Endothelial cell of umbilical vein (primary cell): Measurements from ENCODE around the gene OPCML. TPM values are rescaled to one million over a fixed set of nuclear protein-coding genes. Genes with fewer than 3 reads are reported as not detected.

Experiments
- BruUV-seq: library from RNA; stranded (reverse); fragments of 400-500 nt; replicated peaks from 2 replicates; lab custom pipeline; 2021; lab: Mats Ljungman, UMichigan
- CTCF ChIA-PET: fragments of 300-600, 350-600 bp; sonication (Branson Sonifier 250); formaldehyde crosslinking; loops from one replicate; lab custom pipeline; 2021; ENCODE audit warnings: antibody characterized with exemption, inconsistent platforms; lab: Charles Lee
- POLR2A ChIA-PET: fragments of 300-600, 350-600 bp; sonication (Branson Sonifier 250); formaldehyde crosslinking; loops from one replicate; lab custom pipeline; 2021; ENCODE audit warnings: antibody characterized with exemption, inconsistent platforms; lab: Charles Lee
- DNase-seq: peaks from one replicate; pipeline ENCODE4 v3.0.0-alpha.2; 2011; ENCODE audit warnings: low read depth, low spot score
- FAIRE-seq: peaks from 2 replicates; lab custom pipeline; 2011; peaks lifted over from hg19 to GRCh38; lab: Jason Lieb, UNC
- H2AFZ ChIP-seq: 2 replicates; pipeline ENCODE4 v1.6.0; 2012; ENCODE audit warnings: low read depth, low read length, control low read depth, inconsistent platforms
- H3K27ac ChIP-seq: 2 replicates; pipeline ENCODE4 v1.5.1; 2011; ENCODE audit warnings: low read depth, mild to moderate bottlenecking, control low read depth, low read length, moderate library complexity; ENCODE audit not compliant: insufficient read depth
- H3K27me3 ChIP-seq, 2 experiments: 2 replicates each; pipeline versions ENCODE4 v1.6.0 to v1.6.1; 2011; ENCODE audit warnings: low read length in 2 of 2, mixed read lengths in 1 of 2; ENCODE audit not compliant: control insufficient read depth in 2 of 2, insufficient read depth in 2 of 2
- H3K36me3 ChIP-seq, 2 experiments: 2 replicates in 1 of 2; 3 replicates in 1 of 2; pipeline ENCODE4 v1.5.1; 2011; ENCODE audit warnings: low read length in 2 of 2, mild to moderate bottlenecking in 1 of 2, moderate library complexity in 1 of 2; ENCODE audit not compliant: control insufficient read depth in 2 of 2, insufficient read depth in 2 of 2; ENCODE audit errors: extremely low read depth in 1 of 2
- H3K4me1 ChIP-seq: 3 replicates; pipeline ENCODE4 v1.5.1; 2011; ENCODE audit warnings: mild to moderate bottlenecking, low read length; ENCODE audit not compliant: control insufficient read depth, insufficient read depth; ENCODE audit errors: extremely low read depth
- H3K4me2 ChIP-seq: 2 replicates; pipeline ENCODE4 v1.6.1; 2011; ENCODE audit warnings: low read length, control low read depth, mixed read lengths; ENCODE audit not compliant: insufficient read depth
- H3K4me3 ChIP-seq, 3 experiments: fragments of 200-600 bp in 1 of 3; sonication (generic), shearing (Covaris generic) in 1 of 3; replicated peaks in 1 of 3; 2 replicates each; pipeline ENCODE4 v1.5.1; 2011 to 2016; ENCODE audit warnings: control low read depth in 3 of 3, low read length in 3 of 3, mild to moderate bottlenecking in 2 of 3, inconsistent platforms in 1 of 3, low read depth in 1 of 3, moderate library complexity in 1 of 3; ENCODE audit not compliant: insufficient read depth in 1 of 3
- H3K79me2 ChIP-seq: 2 replicates; pipeline ENCODE4 v1.6.0; 2012; ENCODE audit warnings: low read length, inconsistent platforms; ENCODE audit not compliant: control insufficient read depth, insufficient read depth
- H3K9ac ChIP-seq: replicated peaks from 2 replicates; pipeline ENCODE3; 2011; ENCODE audit warnings: low read length, control low read depth; ENCODE audit not compliant: insufficient read depth; ENCODE audit errors: extremely low read depth
- H3K9me1 ChIP-seq: replicated peaks from 3 replicates; pipeline ENCODE4 v1.6.0; 2011; ENCODE audit warnings: mild to moderate bottlenecking, low read length; ENCODE audit not compliant: control insufficient read depth, insufficient read depth; ENCODE audit errors: extremely low read depth
- H3K9me3 ChIP-seq: replicated peaks from 2 replicates; pipeline ENCODE4 v1.5.1; 2012; ENCODE audit warnings: low read length, inconsistent platforms; ENCODE audit not compliant: control insufficient read depth, insufficient read depth
- H4K20me1 ChIP-seq: replicated peaks from 2 replicates; pipeline ENCODE3; 2011; ENCODE audit warnings: mild to moderate bottlenecking, low read length; ENCODE audit not compliant: control insufficient read depth, insufficient read depth; ENCODE audit errors: extremely low read depth
- EZH2 ChIP-seq: IDR thresholded peaks from 2 replicates; pipeline ENCODE4 v1.6.1; 2012; ENCODE audit warnings: borderline replicate concordance, low read depth, mild to moderate bottlenecking, moderate library complexity, low read length, inconsistent platforms; ENCODE audit not compliant: severe bottlenecking
- FOS ChIP-seq: IDR thresholded peaks from 2 replicates; pipeline ENCODE4 v1.6.1; 2011; ENCODE audit warnings: mild to moderate bottlenecking, low read length, moderate library complexity, borderline replicate concordance; ENCODE audit not compliant: insufficient read depth
- GATA2 ChIP-seq: IDR thresholded peaks from 2 replicates; pipeline ENCODE4 v1.7.0; 2011; ENCODE audit warnings: low read depth, mild to moderate bottlenecking, moderate library complexity, mixed read lengths, low read length; ENCODE audit not compliant: insufficient read length, insufficient read depth
- JUN ChIP-seq: IDR thresholded peaks from 2 replicates; pipeline ENCODE4 v1.6.1; 2011; ENCODE audit warnings: borderline replicate concordance, low read depth; ENCODE audit not compliant: insufficient read length, insufficient read depth
- MYC ChIP-seq: IDR thresholded peaks from one replicate; pipeline ENCODE4 v1.6.1; 2011; ENCODE audit warnings: mild to moderate bottlenecking, low read depth, low read length
- POLR2A ChIP-seq: IDR thresholded peaks from 2 replicates; pipeline ENCODE4 v1.6.1; 2012; ENCODE audit warnings: low read depth, mild to moderate bottlenecking, control low read depth, low read length
- POLR2AphosphoS5 ChIP-seq: IDR thresholded peaks from 2 replicates; pipeline ENCODE4 v1.6.1; 2012; ENCODE audit warnings: low read depth, mild to moderate bottlenecking, control low read depth, low read length, moderate library complexity; ENCODE audit not compliant: insufficient read depth
- dilution Hi-C: fragments of 300-500 bp; cut with MboI; formaldehyde crosslinking; loops from one replicate; pipeline ENCODE4 v1.15.0; 2019; ENCODE audit warnings: low sequenced_read_pairs; ENCODE audit not compliant: extremely low pct_ligation_motif_present
- intact Hi-C: fragments of 100-400 bp; cut with micrococcal nuclease; formaldehyde crosslinking; loops from one replicate; pipeline ENCODE4 v1.10.0; 2022
- polyA plus RNA-seq, 4 experiments: library from polyadenylated mRNA; depleted of rRNA in 3 of 4; stranded (reverse) in 3 of 4; unstranded in 1 of 4; fragments of >200 nt; gene quantifications; 2 replicates each; pipeline versions ENCODE4 v1.2.1 to v1.2.3, GENCODE V29; 2011 to 2012; ENCODE audit warnings: missing spikeins in 1 of 4
- total RNA-seq: library from RNA; stranded (reverse); gene quantifications from 2 replicates; pipeline ENCODE4 v1.2.3, GENCODE V29; 2021
- TF ChIP-seq, protein P1 (sequence below), 2 donors: IDR thresholded peaks; 1 replicate in 1 of 2; 2 replicates in 1 of 2; pipeline ENCODE4 v1.5.1; 2011; ENCODE audit warnings: low read length in 2 of 2, mild to moderate bottlenecking in 2 of 2, moderate library complexity in 2 of 2, control low read depth in 1 of 2, inconsistent platforms in 1 of 2, low read depth in 1 of 2; ENCODE audit not compliant: insufficient read depth in 1 of 2; ENCODE audit errors: extremely low read depth in 1 of 2
- TF ChIP-seq, protein P2 (sequence below): IDR thresholded peaks from 2 replicates; pipeline ENCODE4 v1.6.1; 2011; ENCODE audit not compliant: insufficient read depth, insufficient read length

The OPCML gene
- total and polyA plus RNA-seq, 2 donors (not counting 3 experiments of a cell fraction or from before 2014, with no cell fraction given), result not detected

DNA sequence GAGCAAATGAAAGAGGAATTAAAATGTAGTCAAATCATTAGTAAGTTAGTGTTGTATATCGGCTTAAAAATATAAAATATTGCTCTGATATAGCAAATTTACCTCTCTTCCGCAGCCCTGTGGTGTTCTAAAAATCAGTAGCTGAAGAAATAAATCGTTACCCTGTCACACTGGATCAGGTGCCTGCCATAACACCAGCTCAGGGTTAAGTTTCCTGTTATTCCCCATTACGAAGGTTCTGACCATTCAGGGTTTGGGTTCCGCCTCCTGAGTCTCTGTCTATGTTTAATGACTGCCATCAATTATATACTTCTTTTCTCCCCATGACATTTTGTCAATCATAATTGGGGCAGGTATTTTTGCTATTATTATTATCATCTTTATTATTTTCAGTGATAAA lies 658.5 kb downstream of the OPCML start:
- H2AFZ ChIP-seq, result no peak overlapping the region
- TF ChIP-seq JUN (no peak), MYC (no peak), EZH2 (no peak), POLR2AphosphoS5 (no peak), GATA2 (no peak), POLR2A (no peak), FOS (no peak)
- TF ChIP-seq, protein P1, sequence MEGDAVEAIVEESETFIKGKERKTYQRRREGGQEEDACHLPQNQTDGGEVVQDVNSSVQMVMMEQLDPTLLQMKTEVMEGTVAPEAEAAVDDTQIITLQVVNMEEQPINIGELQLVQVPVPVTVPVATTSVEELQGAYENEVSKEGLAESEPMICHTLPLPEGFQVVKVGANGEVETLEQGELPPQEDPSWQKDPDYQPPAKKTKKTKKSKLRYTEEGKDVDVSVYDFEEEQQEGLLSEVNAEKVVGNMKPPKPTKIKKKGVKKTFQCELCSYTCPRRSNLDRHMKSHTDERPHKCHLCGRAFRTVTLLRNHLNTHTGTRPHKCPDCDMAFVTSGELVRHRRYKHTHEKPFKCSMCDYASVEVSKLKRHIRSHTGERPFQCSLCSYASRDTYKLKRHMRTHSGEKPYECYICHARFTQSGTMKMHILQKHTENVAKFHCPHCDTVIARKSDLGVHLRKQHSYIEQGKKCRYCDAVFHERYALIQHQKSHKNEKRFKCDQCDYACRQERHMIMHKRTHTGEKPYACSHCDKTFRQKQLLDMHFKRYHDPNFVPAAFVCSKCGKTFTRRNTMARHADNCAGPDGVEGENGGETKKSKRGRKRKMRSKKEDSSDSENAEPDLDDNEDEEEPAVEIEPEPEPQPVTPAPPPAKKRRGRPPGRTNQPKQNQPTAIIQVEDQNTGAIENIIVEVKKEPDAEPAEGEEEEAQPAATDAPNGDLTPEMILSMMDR (IDR thresholded peaks at IDR 0.05; ENCODE audit: extremely low read depth in 1 of 2, insufficient read depth in 1 of 2, low read depth in 1 of 2, low read length in 2 of 2), result no peak
- TF ChIP-seq, protein P2, sequence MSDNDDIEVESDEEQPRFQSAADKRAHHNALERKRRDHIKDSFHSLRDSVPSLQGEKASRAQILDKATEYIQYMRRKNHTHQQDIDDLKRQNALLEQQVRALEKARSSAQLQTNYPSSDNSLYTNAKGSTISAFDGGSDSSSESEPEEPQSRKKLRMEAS, result no peak
- DNase-seq, result no peak
- H3K9ac ChIP-seq, result no peak overlapping the region
- H4K20me1 ChIP-seq, result no peaks in the 10 kb centered on the region
- H3K9me3 ChIP-seq, result no peaks in the 10 kb centered on the region
- FAIRE-seq, result no peak
- intact Hi-C loops, result no loop called here
- ChIA-PET CTCF (no interaction called here), POLR2A (no interaction called here)
- H3K27me3 ChIP-seq, result no peaks in the 10 kb centered on the region
- dilution Hi-C loops, result no loop called here
- H3K36me3 ChIP-seq, result no peaks in the 10 kb centered on the region
- H3K4me3 ChIP-seq, result no peak overlapping the region
- H3K79me2 ChIP-seq, result no peaks in the 10 kb centered on the region
- BruUV-seq, result no TSS peak
- no peak overlapping the region for H3K4me2 ChIP-seq
- no peaks in the 10 kb centered on the region for H3K4me1 ChIP-seq
- no peaks in the 10 kb centered on the region for H3K9me1 ChIP-seq
- no peak overlapping the region for H3K27ac ChIP-seq
